ENCODE results near the gene BCAP31.

DNA sequence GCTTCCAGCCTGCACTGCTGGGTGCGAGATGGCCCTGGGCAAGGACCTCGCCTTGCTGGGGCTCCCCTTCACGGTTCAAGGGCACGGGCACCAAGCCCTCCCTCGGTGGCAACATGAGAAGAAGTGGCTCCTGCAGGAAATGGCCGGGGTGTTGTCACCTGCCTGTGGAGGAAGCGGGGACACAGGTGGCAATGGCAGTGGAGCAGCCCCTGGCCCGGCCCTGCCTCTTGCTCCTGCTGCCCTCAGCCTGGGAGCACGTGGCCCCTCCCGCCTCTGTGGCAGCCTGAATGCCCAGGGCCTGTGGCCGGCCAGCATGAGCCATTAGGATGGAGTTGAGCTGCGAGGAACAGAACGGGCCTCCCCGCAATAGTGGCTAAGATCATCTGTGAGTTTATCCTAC is 17.3 kb upstream of the BCAP31 start:
- no peak for TF ChIP-seq SUZ12 (IDR thresholded peaks at IDR 0.05; ENCODE audit: extremely low read depth, insufficient read depth, insufficient read length)
- no peak for TF ChIP-seq YY1 (IDR thresholded peaks at IDR 0.05; ENCODE audit: insufficient read depth, insufficient read length)
- no peak for TF ChIP-seq ZNF274 (IDR thresholded peaks at IDR 0.05; ENCODE audit: low read depth, low read length)
